Testis (tissue), 2 donors: ENCODE results near the gene LRRC47.

Experiments used
- CTCF ChIP-seq, 3 experiments: fragments of 450-650 bp in 2 of 3; fragments of 200-600 bp in 1 of 3; sonication (generic) in 1 of 3; IDR thresholded peaks; one replicate each; pipeline ENCODE4 v1.5.1; 2016 to 2019; ENCODE audit warnings: antibody characterized with exemption in 3 of 3, mild to moderate bottlenecking in 2 of 3, moderate library complexity in 1 of 3
- POLR2A ChIP-seq: fragments of 450-650 bp; IDR thresholded peaks from one replicate; pipeline ENCODE4 v1.6.1; 2017; ENCODE audit warnings: antibody characterized with exemption, mild to moderate bottlenecking, moderate library complexity

- TF ChIP-seq CTCF (IDR thresholded peaks at IDR 0.05), result no peak
- no peak for TF ChIP-seq POLR2A
Observed at GRCh38 chr1:3779912-3780416, 16.3 kb downstream of the LRRC47 start.
